BJ (cell line): ENCODE measurements around the gene PRPF18. TPM values are rescaled to one million over a fixed set of nuclear protein-coding genes. Genes with fewer than 3 reads are reported as not detected.

Experiments used
- CTCF ChIA-PET: fragments of 350-600 bp; formaldehyde crosslinking; extraction: SDS; loops from one replicate; lab custom pipeline; 2021; ENCODE audit warnings: antibody characterized with exemption, inconsistent platforms; lab: Yijun Ruan, JAX
- POLR2A ChIA-PET: fragments of 300-600 bp; sonication (Branson Sonifier 250); formaldehyde crosslinking; extraction: SDS; loops from one replicate; lab custom pipeline; 2021; ENCODE audit warnings: antibody characterized with exemption; lab: Charles Lee
- DNase-seq: peaks from one replicate; pipeline ENCODE4 v3.0.0-alpha.2; 2011; ENCODE audit warnings: low read depth
- H3K27me3 ChIP-seq: 2 replicates; pipeline ENCODE4 v1.6.0; 2011; ENCODE audit warnings: low read length; ENCODE audit not compliant: control insufficient read depth, insufficient read depth
- H3K36me3 ChIP-seq: 2 replicates; pipeline ENCODE4 v1.5.1; 2011; ENCODE audit warnings: low read length; ENCODE audit not compliant: control insufficient read depth, insufficient read depth
- H3K4me3 ChIP-seq: 2 replicates; pipeline ENCODE4 v1.5.1; 2011; ENCODE audit warnings: low read depth, mild to moderate bottlenecking, control low read depth, low read length
- CTCF ChIP-seq: IDR thresholded peaks from 2 replicates; pipeline ENCODE4 v1.5.1; 2011; ENCODE audit warnings: low read depth, mild to moderate bottlenecking, control low read depth, inconsistent platforms, low read length, moderate library complexity; ENCODE audit not compliant: insufficient read depth
- polyA plus RNA-seq: library from polyadenylated mRNA; depleted of rRNA; stranded (reverse); fragments of >200 nt; gene quantifications from 2 replicates; pipeline ENCODE4 v1.2.3, GENCODE V29; 2011

Gene PRPF18
- polyA plus RNA-seq, 1 experiment, result 6.4 TPM

GRCh38 chr10:13631594-13631993 is 44.8 kb downstream of the PRPF18 start:
- no peak for TF ChIP-seq CTCF
- Histone ChIP-seq H3K27me3 (no peaks in the 10 kb centered on the region), H3K36me3 (peaks cover 5% of the 10 kb centered on the region), H3K4me3 (no peak overlapping the region)
- no peak for DNase-seq
- ChIA-PET CTCF (no interaction called here), POLR2A (no interaction called here)

GRCh38 chr10:13632440-13632839 is 45.7 kb downstream of the PRPF18 start:
- TF ChIP-seq CTCF, result no peak

GRCh38 chr10:13632884-13633440 is 46.2 kb downstream of the PRPF18 start:
- Histone ChIP-seq H3K27me3 (no peaks in the 10 kb centered on the region), H3K4me3 (no peak overlapping the region), H3K36me3 (peaks cover 5% of the 10 kb centered on the region)
- CTCF ChIA-PET, result interaction anchor here (1.2 to 1.5 kb wide), 2 partner anchors 8 to 20 kb away, joined by 3 read pairs; no protein-coding TSS in a partner anchor
- TF ChIP-seq CTCF, result no peak
- POLR2A ChIA-PET, result no interaction called here
- no peak for DNase-seq

More at GRCh38 chr10:13632440-13632839, 45.7 kb downstream of the PRPF18 start:
- DNase-seq, result no peak
- CTCF ChIA-PET, result no interaction called here
- H3K4me3 ChIP-seq, result no peak overlapping the region
- H3K36me3 ChIP-seq, result peaks cover 5% of the 10 kb centered on the region
- no peaks in the 10 kb centered on the region for H3K27me3 ChIP-seq
- POLR2A ChIA-PET, result no interaction called here

GRCh38 chr10:13633689-13634088 is 46.9 kb downstream of the PRPF18 start:
- DNase-seq, result peak; percentile 15
- ChIA-PET CTCF (interaction anchor here (1.2 to 1.5 kb wide), 2 partner anchors 9 to 19 kb away, joined by 3 read pairs; no protein-coding TSS in a partner anchor), POLR2A (interaction anchor here (0.6 kb wide), 1 partner anchor 30 kb away, joined by 15 read pairs; no protein-coding TSS in a partner anchor)

GRCh38 chr10:13634207-13634606 is 47.4 kb downstream of the PRPF18 start:
- CTCF ChIA-PET, result interaction anchor here (0.9 to 1.5 kb wide), 3 partner anchors 10 to 41 kb away, joined by 3 read pairs; no protein-coding TSS in a partner anchor
- peaks cover 5% of the 10 kb centered on the region for H3K36me3 ChIP-seq
- H3K4me3 ChIP-seq, result no peak overlapping the region
- no peaks in the 10 kb centered on the region for H3K27me3 ChIP-seq
- POLR2A ChIA-PET, result no interaction called here
- no peak for TF ChIP-seq CTCF
- DNase-seq, result peak; percentile 9

More at GRCh38 chr10:13633689-13634088, 46.9 kb downstream of the PRPF18 start:
- Histone ChIP-seq H3K36me3 (peaks cover 5% of the 10 kb centered on the region), H3K4me3 (no peak overlapping the region), H3K27me3 (no peaks in the 10 kb centered on the region)
- TF ChIP-seq CTCF, result no peak
